Measurements from ENCODE around the gene EOLA2.
"Not testable (repeated sequence)": the region's sequence is repeated elsewhere in the genome, so short reads cannot be mapped to it uniquely, and the experiment has no call there.

EOLA2 gene

DNA sequence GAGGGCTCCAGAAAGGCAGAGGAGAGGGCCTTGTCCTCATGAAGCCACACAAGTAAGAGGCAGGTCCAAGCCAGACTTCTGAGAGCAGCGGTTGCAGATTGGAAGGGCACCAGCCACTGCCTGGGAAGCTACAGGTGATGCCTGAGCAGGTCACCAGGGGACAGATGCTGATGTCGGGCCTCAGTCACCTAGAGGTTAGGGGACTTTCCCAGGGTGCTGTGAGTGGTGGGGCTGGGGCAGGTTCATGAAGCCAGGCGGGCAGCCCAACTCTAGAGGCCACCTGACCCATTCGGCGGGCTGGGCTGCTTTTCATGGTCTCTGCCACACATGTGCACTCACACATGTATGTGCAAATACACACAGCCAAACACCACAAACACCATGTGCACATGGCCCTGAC lies 5.3 kb downstream of the EOLA2 start:
- H2AFZ ChIP-seq (ENCODE audit: low read length, unreplicated experiment); H3K36me3 ChIP-seq (ENCODE audit: insufficient read depth, low read length); H3K79me2 ChIP-seq (ENCODE audit: control insufficient read depth, insufficient read depth, low read length, unreplicated experiment): not testable (repeated sequence)

DNA sequence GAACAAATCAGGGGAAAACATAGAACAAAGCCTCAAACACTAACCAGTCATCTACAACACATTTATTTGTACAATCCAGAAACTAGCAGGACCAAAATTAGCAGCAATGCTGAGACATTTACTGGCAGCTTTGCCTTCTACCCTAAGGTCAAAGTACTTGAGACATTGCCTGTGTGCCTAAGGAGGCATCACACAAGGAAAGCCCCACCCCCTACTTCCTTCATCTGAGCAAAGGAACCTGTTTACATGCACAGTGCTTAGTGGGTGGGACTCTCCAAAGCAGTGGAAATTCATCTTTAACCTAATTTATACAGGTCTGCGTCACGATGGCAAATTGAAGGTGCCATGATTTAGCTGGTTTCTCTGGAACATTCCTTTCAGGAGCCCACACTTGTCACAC lies 6.1 kb downstream of the EOLA2 start:
- not testable (repeated sequence) for H3K79me2 ChIP-seq (ENCODE audit: control insufficient read depth, insufficient read depth, low read length, unreplicated experiment); H2AFZ ChIP-seq (ENCODE audit: low read length, unreplicated experiment); H3K36me3 ChIP-seq (ENCODE audit: insufficient read depth, low read length); H3K4me3 ChIP-seq (ENCODE audit: low read depth, low read length); H3K27ac ChIP-seq (ENCODE audit: low read depth, low read length); H3K4me1 ChIP-seq (ENCODE audit: control insufficient read depth, insufficient read depth, low read length, unreplicated experiment); H3K27me3 ChIP-seq (ENCODE audit: insufficient read depth, low read length)

More for the DNA sequence above, 5.3 kb downstream of the EOLA2 start:
- not testable (repeated sequence) for H3K4me1 ChIP-seq (ENCODE audit: control insufficient read depth, insufficient read depth, low read length, unreplicated experiment); H3K27ac ChIP-seq (ENCODE audit: low read depth, low read length); H3K4me3 ChIP-seq (ENCODE audit: low read depth, low read length); H3K27me3 ChIP-seq (ENCODE audit: insufficient read depth, low read length)

DNA sequence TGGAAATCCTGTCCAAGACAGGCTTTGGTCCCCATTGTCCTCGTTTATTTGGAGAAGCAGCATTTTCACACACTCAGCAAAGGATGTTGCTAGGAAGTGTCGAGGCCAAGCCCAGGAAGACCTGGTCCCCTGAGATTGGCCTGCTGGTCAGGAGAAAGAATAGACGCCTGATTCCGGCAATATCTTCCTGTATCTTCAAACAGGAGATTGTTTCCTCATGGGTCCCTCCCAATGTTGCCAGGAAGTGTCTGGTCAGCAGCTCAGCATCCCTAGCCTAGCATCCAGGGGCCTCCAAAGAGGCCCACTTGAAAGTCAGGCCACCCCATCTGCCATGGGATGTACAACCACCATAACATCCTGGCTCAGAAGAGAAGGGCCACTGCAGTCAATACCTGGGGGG lies 6.9 kb downstream of the EOLA2 start:
- not testable (repeated sequence) for H3K36me3 ChIP-seq (ENCODE audit: insufficient read depth, low read length); H3K4me3 ChIP-seq (ENCODE audit: low read depth, low read length); H3K27me3 ChIP-seq (ENCODE audit: insufficient read depth, low read length); H3K79me2 ChIP-seq (ENCODE audit: control insufficient read depth, insufficient read depth, low read length, unreplicated experiment); H3K27ac ChIP-seq (ENCODE audit: low read depth, low read length); H3K4me1 ChIP-seq (ENCODE audit: control insufficient read depth, insufficient read depth, low read length, unreplicated experiment); H2AFZ ChIP-seq (ENCODE audit: low read length, unreplicated experiment)

DNA sequence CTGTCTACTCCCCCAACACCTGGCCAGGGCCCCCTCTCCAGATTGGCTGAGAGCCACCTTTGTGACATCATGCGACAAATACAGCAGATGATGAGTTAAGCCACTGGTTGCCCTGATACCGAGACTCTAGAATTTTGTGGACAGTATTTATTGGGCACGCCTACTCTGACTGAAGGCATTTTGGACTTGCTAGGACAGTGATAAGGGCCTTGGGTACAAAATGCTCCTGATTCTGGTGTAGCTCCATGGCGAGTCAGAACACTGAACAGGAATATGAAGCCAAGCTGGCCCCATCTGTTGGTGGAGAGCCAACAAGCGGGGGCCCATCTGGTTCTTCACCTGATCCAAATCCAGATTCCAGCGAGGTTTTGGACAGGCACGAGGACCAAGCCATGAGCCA lies 8.9 kb downstream of the EOLA2 start, which contains the start of gene HSFX4:
HSFX4 (plus strand) TSS at position 174 of the 400 bp plus-strand sequence; CDS start at position 246, 72 bp downstream.
- not testable (repeated sequence) for H3K27ac ChIP-seq (ENCODE audit: low read depth, low read length); H3K4me1 ChIP-seq (ENCODE audit: control insufficient read depth, insufficient read depth, low read length, unreplicated experiment); H3K27me3 ChIP-seq (ENCODE audit: insufficient read depth, low read length); H3K79me2 ChIP-seq (ENCODE audit: control insufficient read depth, insufficient read depth, low read length, unreplicated experiment); H2AFZ ChIP-seq (ENCODE audit: low read length, unreplicated experiment); H3K4me3 ChIP-seq (ENCODE audit: low read depth, low read length); H3K36me3 ChIP-seq (ENCODE audit: insufficient read depth, low read length)

DNA sequence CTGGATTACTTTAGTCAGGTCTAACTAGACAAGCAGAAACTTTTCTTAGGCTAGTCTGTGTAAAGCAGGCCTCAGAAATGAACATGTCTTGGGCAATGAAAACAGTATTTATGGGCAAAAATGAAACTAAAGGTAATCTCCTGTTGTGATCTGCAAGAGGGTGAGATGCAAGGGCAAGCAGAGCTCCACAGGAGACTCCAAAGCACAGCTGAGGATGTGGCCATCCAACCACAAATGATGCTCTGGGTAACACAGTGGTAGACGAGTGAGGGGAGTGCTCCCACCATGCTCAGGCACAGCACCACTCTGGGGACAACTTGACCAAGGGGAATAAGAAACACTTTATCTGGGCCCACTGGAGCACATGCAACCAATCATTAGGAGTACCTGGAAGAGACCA lies 9.7 kb downstream of the EOLA2 start:
- H3K27me3 ChIP-seq (ENCODE audit: insufficient read depth, low read length); H3K79me2 ChIP-seq (ENCODE audit: control insufficient read depth, insufficient read depth, low read length, unreplicated experiment); H3K4me3 ChIP-seq (ENCODE audit: low read depth, low read length); H3K4me1 ChIP-seq (ENCODE audit: control insufficient read depth, insufficient read depth, low read length, unreplicated experiment); H3K36me3 ChIP-seq (ENCODE audit: insufficient read depth, low read length); H3K27ac ChIP-seq (ENCODE audit: low read depth, low read length); H2AFZ ChIP-seq (ENCODE audit: low read length, unreplicated experiment): not testable (repeated sequence)

DNA sequence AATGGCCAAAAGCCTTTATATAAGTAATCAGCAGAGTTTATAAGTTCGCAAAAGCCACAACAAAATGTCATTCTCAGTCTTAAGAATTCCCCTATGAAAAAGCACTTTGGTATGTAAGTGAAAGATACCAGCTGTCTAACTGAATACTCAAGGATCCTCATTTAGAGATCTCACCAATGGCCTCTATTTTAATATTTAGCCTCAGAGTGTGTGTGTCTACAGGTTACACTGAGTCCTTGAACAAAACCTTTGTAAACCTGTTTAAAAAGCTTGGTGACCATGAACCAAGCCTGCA lies 10.4 kb downstream of the EOLA2 start:
- H3K79me2 ChIP-seq (ENCODE audit: control insufficient read depth, insufficient read depth, low read length, unreplicated experiment); H3K4me3 ChIP-seq (ENCODE audit: low read depth, low read length); H3K36me3 ChIP-seq (ENCODE audit: insufficient read depth, low read length); H3K27ac ChIP-seq (ENCODE audit: low read depth, low read length); H2AFZ ChIP-seq (ENCODE audit: low read length, unreplicated experiment); H3K4me1 ChIP-seq (ENCODE audit: control insufficient read depth, insufficient read depth, low read length, unreplicated experiment); H3K27me3 ChIP-seq (ENCODE audit: insufficient read depth, low read length): not testable (repeated sequence)

DNA sequence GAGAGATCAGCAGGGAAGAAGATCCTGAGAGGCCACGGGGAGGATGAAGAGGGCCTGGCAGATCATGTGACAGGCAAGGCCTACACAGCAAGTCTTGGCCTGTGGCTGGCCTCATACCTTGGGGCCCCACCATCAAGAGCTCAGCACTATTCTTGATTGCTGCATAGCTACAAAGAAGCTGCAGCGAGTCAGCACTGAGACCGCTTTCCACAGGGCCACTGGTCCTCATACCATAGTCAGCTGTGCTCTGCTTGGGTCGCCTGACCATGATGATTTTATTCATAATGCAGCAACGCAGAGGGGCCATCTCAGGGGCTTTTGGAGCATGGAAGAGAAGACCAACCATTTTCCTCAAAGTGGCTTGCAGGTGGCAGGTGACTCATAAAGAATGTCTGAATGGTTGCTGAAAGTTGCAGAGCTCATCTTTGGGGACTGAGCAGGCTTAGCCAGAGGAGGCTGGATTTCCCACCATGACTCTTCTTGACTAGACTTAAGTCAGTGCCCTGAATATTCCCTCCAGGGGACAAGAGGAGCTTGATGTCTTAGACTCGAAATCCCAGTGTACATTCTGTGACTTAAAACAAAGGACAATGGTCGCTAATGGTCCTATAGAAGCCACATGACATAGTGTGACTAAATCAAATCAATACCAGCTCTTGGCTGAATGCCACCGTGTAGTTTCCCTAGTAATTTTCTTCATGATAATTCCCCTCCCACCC lies 10.9 kb downstream of the EOLA2 start:
- not testable (repeated sequence) for H2AFZ ChIP-seq (ENCODE audit: low read length, unreplicated experiment); H3K79me2 ChIP-seq (ENCODE audit: control insufficient read depth, insufficient read depth, low read length, unreplicated experiment); H3K4me3 ChIP-seq (ENCODE audit: low read depth, low read length); H3K4me1 ChIP-seq (ENCODE audit: control insufficient read depth, insufficient read depth, low read length, unreplicated experiment); H3K36me3 ChIP-seq (ENCODE audit: insufficient read depth, low read length); H3K27me3 ChIP-seq (ENCODE audit: insufficient read depth, low read length); H3K27ac ChIP-seq (ENCODE audit: low read depth, low read length)

DNA sequence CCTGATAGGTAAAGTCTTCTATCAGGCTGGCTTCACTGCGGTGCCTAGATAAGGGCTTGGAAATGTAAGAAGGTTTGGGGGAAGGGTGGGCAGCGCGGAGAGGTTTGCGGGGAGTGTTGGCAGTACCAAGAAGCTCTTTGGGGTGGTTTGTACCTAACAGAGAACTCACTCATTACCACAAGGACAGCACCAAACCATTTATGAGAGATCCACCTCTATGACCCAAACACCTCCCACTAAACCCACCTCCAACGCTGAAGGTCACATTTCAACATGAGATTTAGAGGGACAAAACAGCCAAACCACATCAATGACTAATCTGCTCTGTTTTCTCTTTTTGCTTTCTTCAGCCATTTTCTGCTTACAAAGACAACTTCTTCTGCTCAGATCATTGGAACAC lies 13.9 kb downstream of the EOLA2 start:
- H3K4me3 ChIP-seq (ENCODE audit: low read depth, low read length); H3K27me3 ChIP-seq (ENCODE audit: insufficient read depth, low read length); H3K36me3 ChIP-seq (ENCODE audit: insufficient read depth, low read length); H3K27ac ChIP-seq (ENCODE audit: low read depth, low read length); H2AFZ ChIP-seq (ENCODE audit: low read length, unreplicated experiment); H3K79me2 ChIP-seq (ENCODE audit: control insufficient read depth, insufficient read depth, low read length, unreplicated experiment); H3K4me1 ChIP-seq (ENCODE audit: control insufficient read depth, insufficient read depth, low read length, unreplicated experiment): not testable (repeated sequence)

DNA sequence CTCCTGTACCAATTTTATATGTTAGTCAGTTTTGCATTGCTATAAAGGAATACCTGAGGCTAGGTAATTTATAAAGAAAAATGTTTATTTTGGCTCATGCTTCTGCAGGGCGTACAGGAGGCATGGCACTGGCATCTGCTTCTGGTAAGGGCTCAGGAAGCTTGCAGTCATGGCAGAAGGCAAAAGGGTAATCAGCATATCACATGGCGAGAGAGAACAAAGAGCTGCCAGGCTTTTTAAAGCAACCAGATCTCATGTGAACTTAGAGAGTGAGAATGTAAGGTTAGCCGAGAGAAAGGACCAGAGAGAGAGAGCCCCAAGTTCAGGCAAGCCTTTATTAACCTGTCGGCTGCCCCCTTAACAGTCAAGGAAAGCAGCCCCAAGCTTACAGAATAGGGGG lies 14.5 kb downstream of the EOLA2 start:
- H3K27me3 ChIP-seq (ENCODE audit: insufficient read depth, low read length); H3K79me2 ChIP-seq (ENCODE audit: control insufficient read depth, insufficient read depth, low read length, unreplicated experiment); H2AFZ ChIP-seq (ENCODE audit: low read length, unreplicated experiment); H3K4me1 ChIP-seq (ENCODE audit: control insufficient read depth, insufficient read depth, low read length, unreplicated experiment); H3K4me3 ChIP-seq (ENCODE audit: low read depth, low read length); H3K27ac ChIP-seq (ENCODE audit: low read depth, low read length); H3K36me3 ChIP-seq (ENCODE audit: insufficient read depth, low read length): not testable (repeated sequence)

DNA sequence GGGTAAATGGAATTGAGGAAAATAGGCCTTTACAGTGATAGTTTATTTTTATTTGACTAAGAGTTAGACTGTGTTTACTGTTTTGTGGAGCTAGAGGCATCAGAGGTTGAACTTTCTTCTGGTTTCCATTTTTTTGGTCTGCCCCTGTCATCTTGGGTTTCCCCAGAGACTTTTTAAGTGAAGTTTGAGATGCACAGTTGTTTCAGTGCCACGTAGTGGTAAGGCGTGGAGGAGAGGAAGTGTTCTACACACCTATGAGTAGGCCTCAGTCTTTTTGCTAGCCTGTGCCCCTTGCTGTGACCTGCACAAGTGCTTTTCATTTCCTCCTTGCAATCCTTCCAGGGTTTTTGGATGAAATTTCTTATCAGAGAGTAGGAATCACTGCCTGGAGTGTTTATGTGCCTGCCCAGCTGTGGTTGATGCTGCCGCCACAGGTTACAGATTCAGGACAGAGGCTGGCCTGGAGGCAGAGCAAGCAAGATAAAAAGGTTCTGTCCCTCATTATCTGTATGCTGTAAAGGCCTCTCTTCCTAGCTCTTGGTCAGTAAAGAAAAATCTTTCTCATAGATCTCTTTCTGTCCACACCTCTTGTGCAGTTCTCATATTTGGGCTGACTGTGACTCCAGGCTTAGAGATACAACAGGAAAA lies 21.4 kb downstream of the EOLA2 start:
- Histone ChIP-seq H3K36me3 (ENCODE audit: insufficient read depth, low read length) (no peaks in the 10 kb centered on the region), H3K4me3 (ENCODE audit: low read depth, low read length) (no peak overlapping the region), H3K27ac (ENCODE audit: low read depth, low read length) (no peak overlapping the region), H2AFZ (ENCODE audit: low read length, unreplicated experiment) (no peak overlapping the region), H3K27me3 (ENCODE audit: insufficient read depth, low read length) (no peaks in the 10 kb centered on the region), H3K79me2 (ENCODE audit: control insufficient read depth, insufficient read depth, low read length, unreplicated experiment) (no peaks in the 10 kb centered on the region), H3K4me1 (ENCODE audit: control insufficient read depth, insufficient read depth, low read length, unreplicated experiment) (no peaks in the 10 kb centered on the region)

DNA sequence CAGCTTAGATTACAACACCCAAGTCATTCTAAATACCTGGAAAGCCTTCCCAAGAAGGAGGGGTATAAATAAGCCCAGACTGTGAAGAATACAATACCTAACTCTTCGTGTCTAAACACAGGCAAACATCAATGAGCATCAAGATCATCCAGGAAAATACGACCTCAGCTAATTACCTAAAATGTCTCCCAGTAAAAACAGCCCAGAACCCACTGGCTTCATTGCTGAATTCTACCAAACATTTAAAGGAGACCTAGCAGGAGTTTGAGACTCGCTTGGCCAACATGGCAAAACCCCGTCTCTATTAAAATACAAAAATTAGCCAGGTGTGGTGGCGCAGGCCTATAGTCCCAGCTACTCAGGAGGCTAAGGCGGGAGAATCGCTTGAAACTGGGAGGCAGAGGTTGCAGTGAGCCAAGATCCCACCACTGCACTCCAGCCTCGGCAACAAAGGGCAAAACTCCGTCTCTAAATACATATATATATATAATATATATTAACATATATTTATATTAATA lies 28.1 kb downstream of the EOLA2 start:
- Histone ChIP-seq H3K4me3 (ENCODE audit: low read depth, low read length) (no peak overlapping the region), H3K27ac (ENCODE audit: low read depth, low read length) (no peak overlapping the region), H3K79me2 (ENCODE audit: control insufficient read depth, insufficient read depth, low read length, unreplicated experiment) (no peaks in the 10 kb centered on the region), H2AFZ (ENCODE audit: low read length, unreplicated experiment) (no peak overlapping the region), H3K27me3 (ENCODE audit: insufficient read depth, low read length) (no peaks in the 10 kb centered on the region), H3K4me1 (ENCODE audit: control insufficient read depth, insufficient read depth, low read length, unreplicated experiment) (no peaks in the 10 kb centered on the region), H3K36me3 (ENCODE audit: insufficient read depth, low read length) (no peaks in the 10 kb centered on the region)

Measured in ACC112 (cell line).